HEK293 (cell line): Measurements from ENCODE around the gene CHERP.

Source experiments
- BCL11A ChIP-seq: fragments of 450-650 bp; formaldehyde crosslinking; IDR thresholded peaks from 2 replicates; pipeline ENCODE4 v1.5.1; 2016; ENCODE audit warnings: low read depth, missing biosample characterization, missing genetic modification characterization
- CTCF ChIP-seq: fragments of 450-650 bp; formaldehyde crosslinking; IDR thresholded peaks from 2 replicates; pipeline ENCODE4 v1.5.1; 2016; ENCODE audit warnings: missing biosample characterization, missing genetic modification characterization
- FEZF1 ChIP-seq: fragments of 450-650 bp; formaldehyde crosslinking; IDR thresholded peaks from 2 replicates; pipeline ENCODE4 v1.5.1; 2016; ENCODE audit warnings: missing biosample characterization, missing genetic modification characterization
- HOXA7 ChIP-seq: sonication (generic); formaldehyde crosslinking; IDR thresholded peaks from 2 replicates; pipeline ENCODE4 v1.8.1; 2022; ENCODE audit warnings: missing genetic modification reagents, borderline replicate concordance
- PATZ1 ChIP-seq: fragments of 450-650 bp; formaldehyde crosslinking; IDR thresholded peaks from 2 replicates; pipeline ENCODE4 v1.5.1; 2016; ENCODE audit warnings: missing biosample characterization, missing genetic modification characterization
- ZBTB1 ChIP-seq: fragments of 450-650 bp; formaldehyde crosslinking; IDR thresholded peaks from 2 replicates; pipeline ENCODE4 v1.5.1; 2016; ENCODE audit warnings: missing biosample characterization, missing genetic modification characterization
- ZBTB6 ChIP-seq: fragments of 450-650 bp; formaldehyde crosslinking; IDR thresholded peaks from 2 replicates; pipeline ENCODE4 v1.5.1; 2017; ENCODE audit warnings: missing biosample characterization, missing genetic modification characterization
- ZNF24 ChIP-seq: fragments of 450-650 bp; formaldehyde crosslinking; IDR thresholded peaks from 2 replicates; pipeline ENCODE4 v1.5.1; 2016; ENCODE audit warnings: missing biosample characterization, missing genetic modification characterization
- ZNF274 ChIP-seq, 2 experiments: fragments of 200-500 bp in 1 of 2; fragments of 450-650 bp in 1 of 2; sonication (Bioruptor generic) in 1 of 2; formaldehyde crosslinking in 1 of 2; IDR thresholded peaks; 2 replicates each; pipeline versions ENCODE4 v1.5.1 to v1.6.1; 2014 to 2016; ENCODE audit warnings: borderline replicate concordance in 1 of 2, inconsistent platforms in 1 of 2, low read length in 1 of 2, missing biosample characterization in 1 of 2, missing genetic modification characterization in 1 of 2
- ZNF501 ChIP-seq: fragments of 450-650 bp; formaldehyde crosslinking; IDR thresholded peaks from 2 replicates; pipeline ENCODE4 v1.5.1; 2016; ENCODE audit warnings: missing biosample characterization, missing genetic modification characterization
- ZNF837 ChIP-seq: fragments of 450-650 bp; formaldehyde crosslinking; IDR thresholded peaks from 2 replicates; pipeline ENCODE4 v1.5.1; 2016; ENCODE audit warnings: missing biosample characterization, missing genetic modification characterization
- ZSCAN30 ChIP-seq: fragments of 450-650 bp; IDR thresholded peaks from 2 replicates; pipeline ENCODE4 v1.5.1; 2018; ENCODE audit warnings: missing biosample characterization, mild to moderate bottlenecking, missing genetic modification characterization, moderate library complexity
- TF ChIP-seq, protein P1 (sequence below): fragments of 450-650 bp; formaldehyde crosslinking; IDR thresholded peaks from 2 replicates; pipeline ENCODE4 v1.5.1; 2016; ENCODE audit warnings: missing biosample characterization, missing genetic modification characterization
- TF ChIP-seq, protein P2 (sequence below): IDR thresholded peaks from 2 replicates; pipeline ENCODE4 v1.6.1; 2011; ENCODE audit warnings: mild to moderate bottlenecking, low read depth, low read length, borderline replicate concordance

- TF ChIP-seq ZBTB6 (tag by site-specific recombination) (no peak), ZNF837 (tag by site-specific recombination) (no peak), ZNF24 (tag by site-specific recombination) (no peak), FEZF1 (tag by site-specific recombination) (no peak), HOXA7 (CRISPR knock-in tag) (no peak), ZSCAN30 (tag by site-specific recombination) (no peak), ZNF501 (tag by site-specific recombination) (no peak), CTCF (tag by site-specific recombination) (no peak), PATZ1 (tag by site-specific recombination) (no peak), BCL11A (tag by site-specific recombination) (no peak), ZNF274 (IDR thresholded peaks at IDR 0.05; ENCODE audit: low read length) (no peak), ZNF274 (tag by site-specific recombination; IDR thresholded peaks at IDR 0.05; ENCODE audit: borderline replicate concordance) (no peak), ZBTB1 (tag by site-specific recombination) (no peak)
- TF ChIP-seq, protein P1, sequence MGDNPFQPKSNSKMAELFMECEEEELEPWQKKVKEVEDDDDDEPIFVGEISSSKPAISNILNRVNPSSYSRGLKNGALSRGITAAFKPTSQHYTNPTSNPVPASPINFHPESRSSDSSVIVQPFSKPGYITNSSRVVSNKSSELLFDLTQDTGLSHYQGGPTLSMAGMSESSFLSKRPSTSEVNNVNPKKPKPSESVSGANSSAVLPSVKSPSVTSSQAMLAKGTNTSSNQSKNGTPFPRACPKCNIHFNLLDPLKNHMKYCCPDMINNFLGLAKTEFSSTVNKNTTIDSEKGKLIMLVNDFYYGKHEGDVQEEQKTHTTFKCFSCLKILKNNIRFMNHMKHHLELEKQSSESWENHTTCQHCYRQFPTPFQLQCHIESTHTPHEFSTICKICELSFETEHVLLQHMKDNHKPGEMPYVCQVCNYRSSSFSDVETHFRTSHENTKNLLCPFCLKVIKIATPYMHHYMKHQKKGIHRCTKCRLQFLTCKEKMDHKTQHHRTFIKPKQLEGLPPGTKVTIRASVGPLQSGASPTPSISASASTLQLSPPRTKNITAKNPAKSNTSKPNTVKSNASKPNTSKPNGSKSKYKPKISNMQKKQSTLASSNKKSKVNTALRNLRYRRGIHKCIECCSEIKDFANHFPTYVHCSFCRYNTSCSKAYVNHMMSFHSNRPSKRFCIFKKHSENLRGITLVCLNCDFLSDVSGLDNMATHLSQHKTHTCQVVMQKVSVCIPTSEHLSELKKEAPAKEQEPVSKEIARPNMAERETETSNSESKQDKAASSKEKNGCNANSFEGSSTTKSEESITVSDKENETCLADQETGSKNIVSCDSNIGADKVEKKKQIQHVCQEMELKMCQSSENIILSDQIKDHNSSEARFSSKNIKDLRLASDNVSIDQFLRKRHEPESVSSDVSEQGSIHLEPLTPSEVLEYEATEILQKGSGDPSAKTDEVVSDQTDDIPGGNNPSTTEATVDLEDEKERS (tag by site-specific recombination): no peak
- TF ChIP-seq, protein P2, sequence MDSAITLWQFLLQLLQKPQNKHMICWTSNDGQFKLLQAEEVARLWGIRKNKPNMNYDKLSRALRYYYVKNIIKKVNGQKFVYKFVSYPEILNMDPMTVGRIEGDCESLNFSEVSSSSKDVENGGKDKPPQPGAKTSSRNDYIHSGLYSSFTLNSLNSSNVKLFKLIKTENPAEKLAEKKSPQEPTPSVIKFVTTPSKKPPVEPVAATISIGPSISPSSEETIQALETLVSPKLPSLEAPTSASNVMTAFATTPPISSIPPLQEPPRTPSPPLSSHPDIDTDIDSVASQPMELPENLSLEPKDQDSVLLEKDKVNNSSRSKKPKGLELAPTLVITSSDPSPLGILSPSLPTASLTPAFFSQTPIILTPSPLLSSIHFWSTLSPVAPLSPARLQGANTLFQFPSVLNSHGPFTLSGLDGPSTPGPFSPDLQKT: no peak
Observed at GRCh38 chr19:16520986-16521624, 21.1 kb downstream of the CHERP start.
